T-helper 1 cell treated with Interleukin-12 subunit alpha and Interleukin-12 subunit beta and Interleukin-4 antibody, amounts not matched to agents 30 ng/mL and 1 ng/mL, for 36 hours (primary cell): ENCODE results near the gene AS3MT. TPM values are rescaled to one million over a fixed set of nuclear protein-coding genes. Genes with fewer than 3 reads are reported as not detected.

ENCODE experiments used
- intact Hi-C: fragments of 100-400 bp; cut with micrococcal nuclease; formaldehyde crosslinking; loops from one replicate; pipeline ENCODE4 v1.15.1; 2024
- total RNA-seq: library from RNA; stranded (reverse); gene quantifications from 2 replicates; pipeline ENCODE4 v1.2.3, GENCODE V29; 2022

The AS3MT gene
- total RNA-seq, 1 donor from 2014 or later, result not detected

DNA sequence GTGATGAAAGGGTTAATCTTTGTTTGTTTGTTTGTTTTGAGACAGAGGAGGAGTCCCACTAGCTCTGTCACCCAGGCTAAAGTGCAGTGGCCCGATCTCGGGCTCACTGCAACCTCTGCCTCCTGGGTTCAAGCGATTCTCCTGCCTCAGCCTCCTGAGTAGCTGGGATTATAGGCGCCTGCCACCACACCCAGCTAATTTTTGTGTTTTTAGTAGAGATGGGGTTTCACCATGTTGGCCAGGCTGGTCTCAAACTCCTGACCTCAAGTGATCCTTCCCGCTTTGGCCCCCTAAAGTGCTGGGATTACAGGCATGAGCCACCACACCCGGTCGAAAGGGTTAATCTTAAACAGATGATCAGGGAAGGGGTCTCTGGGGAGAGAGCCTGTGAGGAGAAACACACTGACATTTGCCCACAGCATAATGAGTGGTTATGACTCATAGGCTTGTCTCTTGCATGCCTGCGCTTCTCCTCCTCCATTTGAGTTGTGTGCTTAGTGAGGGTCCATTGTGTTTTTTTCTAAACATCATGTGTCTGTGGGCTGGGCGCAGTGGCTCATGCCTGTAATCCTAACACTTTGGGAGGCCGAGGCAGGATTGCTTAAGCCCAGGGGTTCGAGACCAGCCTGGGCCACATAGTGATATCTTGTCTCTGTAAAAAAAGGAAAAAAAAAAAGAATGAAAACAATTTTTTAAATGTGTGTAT is 13.4 kb upstream of the AS3MT start:
- intact Hi-C loops, result loop anchor here (2.0 to 10.0 kb wide), 3 partner anchors 211 to 1073 kb away; partner anchors contain the start of genes NPM3, PPRC1 and TRIM8

DNA sequence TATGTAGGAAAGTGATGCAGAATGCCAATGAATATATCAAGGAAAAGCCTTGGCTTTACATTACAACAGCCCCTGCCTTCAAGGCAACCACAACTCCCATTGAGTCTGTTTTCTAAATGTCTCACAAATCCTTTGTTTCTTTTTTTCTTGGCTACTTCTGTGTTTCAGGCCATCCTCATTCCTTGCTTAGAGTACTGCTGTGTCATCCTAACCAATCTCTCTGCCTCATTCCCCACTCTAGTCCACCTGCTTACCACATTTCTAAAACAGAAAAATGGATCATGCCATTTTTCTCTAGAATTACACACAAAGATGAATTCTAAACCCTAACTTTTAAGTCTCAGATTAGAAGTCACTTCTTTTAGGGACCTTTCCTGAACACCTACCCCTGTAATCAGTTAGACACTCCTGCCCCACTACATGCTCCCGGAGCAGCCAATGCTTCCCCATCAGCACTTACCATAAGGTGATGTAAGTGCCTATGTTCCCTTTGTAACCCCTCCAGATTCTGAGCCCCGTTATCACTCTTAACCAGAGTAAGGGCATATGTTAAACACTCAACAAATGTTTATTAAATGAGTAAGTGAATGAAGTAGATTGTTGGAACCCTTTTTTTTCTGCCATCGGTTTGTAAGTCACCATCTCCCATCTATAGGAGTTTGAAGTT is 12.4 kb upstream of the AS3MT start:
- intact Hi-C loops, result loop anchor here (10.0 kb wide), 1 partner anchor 212 kb away; the partner anchor contains the start of gene TRIM8

DNA sequence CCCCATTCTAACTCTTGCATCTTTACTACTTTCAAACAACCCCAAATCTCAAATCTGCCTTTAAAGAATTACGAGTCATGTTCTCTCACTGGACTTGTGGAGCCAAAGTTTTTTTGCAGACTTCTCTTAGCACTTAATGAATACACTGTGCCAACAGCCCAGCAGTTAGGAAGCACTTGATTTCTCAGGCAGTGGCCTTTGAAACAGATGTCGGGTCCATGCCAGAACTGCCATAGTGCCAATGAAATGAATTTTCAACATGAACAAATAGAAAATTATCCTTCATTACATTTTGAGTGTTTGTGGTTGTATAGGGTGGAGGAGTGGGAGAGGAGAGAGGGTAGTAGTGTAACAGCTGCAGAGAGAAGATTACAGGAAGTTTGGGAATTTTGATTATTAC is 9.4 kb upstream of the AS3MT start:
- intact Hi-C loops, result loop anchor here (10.0 kb wide), 1 partner anchor 215 kb away; the partner anchor contains the start of gene TRIM8

DNA sequence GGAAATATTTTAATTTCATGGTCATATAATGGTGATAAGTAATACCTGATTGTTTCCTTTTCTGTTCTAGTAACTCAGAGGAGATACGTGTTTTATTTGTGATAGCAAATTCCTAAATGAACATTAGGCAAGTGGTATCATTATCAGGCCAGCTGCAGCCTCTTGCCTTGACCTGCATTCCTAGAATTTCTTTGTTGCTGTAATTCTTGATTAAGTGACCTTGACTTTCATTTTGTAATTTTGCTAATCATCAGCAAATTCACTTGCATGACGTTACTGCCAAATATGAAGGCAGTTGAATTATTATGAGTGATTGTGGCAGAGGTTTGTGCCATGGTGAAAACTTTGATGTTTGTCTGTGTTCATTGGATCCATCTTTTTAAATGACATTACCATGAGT is 5.6 kb upstream of the AS3MT start:
- intact Hi-C loops, result no loop called here

DNA sequence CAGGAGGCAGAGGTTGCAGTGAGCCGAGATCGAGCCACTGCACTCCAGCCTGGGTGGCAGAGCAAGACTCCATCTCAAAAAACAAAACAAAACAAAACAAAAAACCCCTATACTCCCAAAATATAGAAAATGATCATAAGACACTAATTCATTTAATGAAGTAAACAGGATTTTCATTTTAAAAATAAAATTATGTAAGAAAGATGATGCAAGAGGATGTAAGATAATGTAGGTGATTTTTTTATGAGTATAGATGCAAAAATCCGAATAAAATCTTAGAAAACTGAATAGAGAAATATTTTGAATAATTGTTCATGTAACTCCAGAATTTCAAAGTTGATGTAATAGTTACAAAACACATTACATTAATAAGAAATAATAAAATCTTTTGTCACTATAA is 3.6 kb upstream of the AS3MT start:
- intact Hi-C loops, result no loop called here

DNA sequence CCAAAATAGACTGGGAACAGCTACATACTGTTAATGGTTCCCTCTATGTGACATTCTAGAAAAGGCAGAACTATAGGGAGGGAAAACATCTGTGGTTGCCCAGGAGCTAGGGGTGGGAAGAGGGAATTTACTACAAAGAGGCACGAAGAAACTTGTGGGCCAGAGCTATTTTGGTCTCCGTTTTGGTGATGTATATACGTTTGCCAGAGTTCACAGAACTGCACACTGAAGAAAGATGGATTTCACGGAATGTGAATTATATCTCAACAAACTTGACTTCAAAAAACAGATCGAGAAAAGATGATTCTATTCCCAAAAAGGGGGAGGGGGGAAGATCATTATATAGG is 386 bp upstream of the AS3MT start:
- intact Hi-C loops, result no loop called here

DNA sequence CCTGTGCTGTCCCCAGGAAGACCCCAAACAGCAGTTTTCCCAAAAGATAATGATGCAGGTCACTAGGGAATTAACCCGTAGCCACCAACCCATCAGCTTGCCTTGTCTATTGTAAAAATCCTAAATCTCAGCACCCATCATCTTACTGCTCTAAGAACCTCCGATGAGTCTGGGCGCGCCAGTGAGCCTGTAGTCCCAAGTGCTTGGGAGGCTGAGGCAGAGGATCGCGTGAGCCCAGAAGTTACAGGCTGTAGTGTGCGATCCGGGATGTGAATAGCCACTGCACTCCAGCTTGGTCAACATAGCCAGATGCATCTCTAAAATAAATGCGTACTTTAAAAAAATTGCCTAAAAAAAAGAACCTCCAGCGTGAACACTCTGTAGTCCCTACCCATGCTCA is 951 bp downstream of the AS3MT start:
- intact Hi-C loops, result no loop called here

DNA sequence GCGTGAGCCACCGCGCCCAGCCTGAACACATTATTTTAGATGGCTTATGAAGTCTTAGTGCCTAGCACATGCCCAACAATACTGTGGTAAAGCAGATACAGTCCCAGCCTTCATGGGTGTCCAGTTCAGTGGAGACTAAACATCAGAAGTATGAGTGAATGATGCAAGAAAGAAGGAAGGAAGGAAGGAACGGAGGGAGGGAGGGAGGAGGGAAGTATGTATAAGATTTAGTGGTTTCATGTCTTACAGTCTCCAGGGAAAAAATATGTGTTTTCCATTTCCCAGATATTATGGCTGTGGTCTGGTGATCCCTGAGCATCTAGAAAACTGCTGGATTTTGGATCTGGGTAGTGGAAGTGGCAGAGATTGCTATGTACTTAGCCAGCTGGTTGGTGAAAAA is 2.9 kb downstream of the AS3MT start:
- intact Hi-C loops, result no loop called here

DNA sequence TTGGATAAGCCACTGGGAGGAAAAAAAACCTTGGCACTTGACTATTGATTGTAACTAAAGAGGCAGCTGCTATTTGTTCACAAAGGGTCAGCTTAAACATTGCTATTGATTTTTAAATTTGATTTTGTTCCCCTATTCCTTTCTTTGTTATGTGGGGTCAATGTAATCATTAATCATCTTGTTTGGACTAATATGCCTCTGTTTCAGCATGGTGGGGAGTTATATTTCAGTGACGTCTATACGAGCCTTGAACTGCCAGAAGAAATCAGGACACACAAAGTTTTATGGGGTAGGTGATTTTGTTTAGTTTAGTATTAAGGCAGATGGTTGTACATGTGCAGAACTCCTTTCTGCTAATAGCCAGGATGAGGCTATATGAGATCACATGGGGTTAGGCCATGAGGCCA is 7.5 kb downstream of the AS3MT start:
- intact Hi-C loops, result no loop called here

DNA sequence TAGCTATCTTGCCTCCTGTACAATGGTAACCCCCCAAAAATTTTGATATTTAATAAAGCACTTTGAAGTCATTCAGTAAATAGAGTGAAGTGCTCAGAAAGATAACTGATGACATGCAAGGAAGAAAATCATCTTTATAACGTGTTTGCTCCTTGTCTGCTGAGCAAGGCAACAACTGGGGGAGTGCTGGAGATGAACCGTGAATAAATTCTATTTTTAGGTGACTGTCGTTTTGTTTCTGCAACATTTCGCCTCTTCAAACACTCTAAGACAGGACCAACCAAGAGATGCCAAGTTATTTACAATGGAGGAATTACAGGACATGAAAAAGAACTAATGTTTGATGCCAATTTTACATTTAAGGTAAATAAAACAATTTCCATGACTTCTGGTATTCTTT is 9.4 kb downstream of the AS3MT start:
- intact Hi-C loops, result no loop called here

DNA sequence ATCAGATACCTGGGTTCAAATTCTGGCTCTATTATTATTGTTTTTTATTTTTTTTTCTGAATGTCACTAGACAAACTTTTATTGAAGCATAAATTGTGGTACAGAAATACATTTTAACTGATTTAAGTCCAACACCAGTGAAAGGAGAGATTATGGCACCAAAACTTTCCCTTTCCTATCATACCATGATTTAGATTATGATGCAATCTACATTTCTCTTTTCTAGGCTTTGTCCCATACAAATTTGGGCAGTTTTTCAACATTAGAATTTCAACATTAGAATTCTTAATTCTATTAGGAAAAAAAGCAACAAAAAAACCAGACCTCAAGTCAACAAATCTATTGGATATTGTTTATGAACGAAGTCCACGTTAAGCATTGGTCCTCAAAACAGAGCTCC is 11.0 kb downstream of the AS3MT start:
- intact Hi-C loops, result no loop called here

DNA sequence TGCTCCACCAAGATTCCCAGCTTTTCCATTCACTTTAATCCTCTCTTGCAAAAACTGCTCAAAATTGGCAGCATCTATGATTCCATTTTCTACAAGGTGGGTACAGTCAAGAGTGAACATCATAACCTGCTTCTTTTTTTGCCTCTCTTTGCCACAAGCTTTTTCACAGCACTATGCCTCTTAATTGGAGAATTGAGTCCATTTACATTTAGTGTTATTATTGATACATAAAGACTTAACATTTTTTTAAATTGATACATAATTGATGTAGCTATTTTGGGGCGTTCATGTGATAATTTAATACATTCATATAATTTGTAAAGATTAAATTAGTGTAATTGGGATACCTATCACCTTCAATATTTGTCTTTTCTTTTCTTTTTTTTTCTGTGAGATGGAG is 18.8 kb downstream of the AS3MT start:
- intact Hi-C loops, result no loop called here

DNA sequence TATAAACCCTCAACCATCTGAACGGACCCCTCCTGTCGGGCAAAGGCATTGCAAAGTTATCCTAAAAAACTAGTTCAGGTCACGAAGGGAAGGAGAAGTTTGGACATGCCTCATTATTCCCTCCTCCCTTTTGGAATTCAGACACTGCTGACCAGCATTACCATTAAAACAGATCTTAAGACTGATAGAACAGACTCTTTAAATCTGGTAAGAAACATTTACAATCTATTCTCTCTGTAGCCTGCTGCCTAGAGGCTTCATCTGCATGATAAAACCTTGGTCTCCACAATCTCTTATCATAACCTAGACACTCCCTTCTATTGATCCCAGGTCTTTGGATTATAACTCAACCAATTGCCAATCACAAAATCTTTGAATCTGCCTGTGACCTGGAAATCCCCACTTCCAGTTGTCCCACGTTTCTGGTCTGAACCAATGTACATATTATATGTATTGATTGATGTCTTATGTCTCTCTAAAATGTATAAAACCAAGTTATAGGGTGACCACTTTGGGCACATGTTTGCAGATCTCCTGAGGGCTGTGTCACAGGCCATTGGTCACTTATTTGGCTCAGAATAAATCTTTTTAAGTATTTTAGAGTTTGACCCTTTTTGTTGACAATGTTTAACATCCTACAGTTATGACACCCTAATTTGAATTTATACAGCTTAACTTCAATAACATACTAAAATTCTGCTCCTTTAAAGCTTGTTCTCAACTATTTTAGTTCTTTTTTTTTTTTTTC is 25.4 kb downstream of the AS3MT start:
- intact Hi-C loops, result no loop called here

DNA sequence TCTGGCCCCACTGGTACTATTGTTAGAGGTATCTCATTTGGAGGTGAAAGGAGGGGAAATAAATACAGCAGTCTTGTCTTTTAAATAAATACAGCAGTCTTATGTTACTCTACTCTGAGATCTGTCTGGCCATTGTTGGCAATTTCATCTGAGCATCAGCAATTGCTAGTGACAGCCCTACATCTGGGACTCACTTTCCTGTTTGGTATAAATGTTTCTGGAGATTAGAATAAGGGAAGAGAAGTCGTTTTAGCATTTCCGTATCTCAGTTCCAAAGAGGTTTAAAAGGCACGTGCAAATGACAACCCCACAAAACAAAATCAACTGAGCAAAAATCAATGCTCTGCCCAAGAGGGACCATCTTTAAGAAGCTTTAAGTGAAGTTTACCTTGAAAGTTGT is 30.7 kb downstream of the AS3MT start:
- intact Hi-C loops, result no loop called here

DNA sequence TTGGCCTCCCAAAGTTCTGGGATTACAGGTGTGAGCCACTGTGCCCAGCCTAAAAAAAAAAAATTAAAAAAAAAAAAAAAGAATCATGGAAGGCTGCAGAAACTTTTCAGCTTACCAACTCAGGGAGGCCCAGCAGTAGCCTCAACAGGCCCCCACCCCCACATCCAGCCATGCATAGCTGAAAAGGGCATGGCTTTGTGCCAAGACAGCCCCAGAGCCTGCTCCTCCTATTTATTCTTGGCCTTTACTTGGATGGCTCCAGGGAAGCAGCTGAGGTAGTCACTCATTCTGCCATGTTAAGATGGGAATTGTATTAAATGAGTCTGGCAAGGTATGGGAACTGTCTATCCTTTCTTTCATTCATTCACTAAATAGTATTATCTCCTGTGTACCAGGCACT is 35.1 kb downstream of the AS3MT start:
- intact Hi-C loops, result no loop called here

DNA sequence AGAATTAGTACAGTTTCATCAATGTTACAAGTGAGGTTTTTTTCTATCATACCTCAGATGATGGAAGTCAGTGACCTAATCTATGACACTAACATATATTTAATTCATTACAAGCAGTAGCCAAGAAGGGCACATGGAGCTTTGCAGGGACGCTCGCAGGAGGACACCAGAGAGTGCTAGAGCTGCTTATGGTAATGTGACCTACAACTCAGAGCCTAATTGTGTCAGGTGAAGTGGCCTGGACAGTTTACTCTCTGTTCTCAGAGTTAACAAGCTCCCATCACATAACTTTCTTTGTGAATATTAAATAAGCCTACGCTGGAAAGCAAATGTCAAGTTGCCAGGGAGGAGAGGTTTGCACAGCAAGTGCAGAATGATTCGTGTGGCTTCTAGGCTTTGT is 37.2 kb downstream of the AS3MT start:
- intact Hi-C loops, result no loop called here

DNA sequence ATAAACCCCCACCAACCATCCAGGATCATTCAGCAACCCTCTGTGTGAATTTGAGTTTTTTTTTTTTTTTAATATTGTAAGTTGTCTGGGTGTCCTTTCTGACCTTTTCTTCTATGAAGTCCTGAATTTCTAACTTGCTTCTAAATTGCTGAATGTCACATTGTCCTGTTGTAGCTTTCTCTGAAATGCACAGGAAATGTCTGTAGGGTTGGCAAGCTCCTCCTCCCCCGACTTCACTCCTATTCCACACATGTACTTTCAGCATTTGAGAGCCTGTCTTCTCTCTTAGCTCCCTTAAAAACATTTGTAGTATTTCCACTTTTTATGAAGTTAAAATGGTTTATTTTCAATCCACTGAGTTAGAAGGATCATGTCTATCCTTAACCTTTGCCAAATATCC is 45.5 kb downstream of the AS3MT start:
- intact Hi-C loops, result loop anchor here (5.0 to 10.0 kb wide), 4 partner anchors 187 to 782 kb away; partner anchors contain the start of genes NFKB2 and PPRC1

DNA sequence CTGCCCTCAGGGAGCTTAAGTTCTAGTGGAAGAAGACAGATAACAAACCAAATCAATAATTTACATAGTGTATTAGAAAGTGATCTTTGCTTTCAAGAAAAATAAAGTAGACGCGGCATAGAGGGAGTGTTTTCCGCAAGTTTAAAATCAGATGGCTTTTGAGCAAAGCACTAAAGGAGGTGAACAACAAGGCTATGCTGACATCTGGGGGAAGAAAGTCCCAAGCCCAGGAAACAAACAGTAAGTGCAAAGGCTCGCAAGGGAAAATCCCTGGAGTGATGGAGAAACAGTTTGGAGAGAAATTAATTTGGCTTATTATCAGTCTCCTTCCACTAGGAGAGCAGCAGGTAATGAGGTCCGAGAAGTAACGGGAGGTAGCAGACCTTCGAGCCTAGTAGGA is 46.9 kb downstream of the AS3MT start:
- intact Hi-C loops, result loop anchor here (2.0 to 10.0 kb wide), 5 partner anchors 189 to 1001 kb away; partner anchors contain the start of genes NFKB2 and PPRC1

DNA sequence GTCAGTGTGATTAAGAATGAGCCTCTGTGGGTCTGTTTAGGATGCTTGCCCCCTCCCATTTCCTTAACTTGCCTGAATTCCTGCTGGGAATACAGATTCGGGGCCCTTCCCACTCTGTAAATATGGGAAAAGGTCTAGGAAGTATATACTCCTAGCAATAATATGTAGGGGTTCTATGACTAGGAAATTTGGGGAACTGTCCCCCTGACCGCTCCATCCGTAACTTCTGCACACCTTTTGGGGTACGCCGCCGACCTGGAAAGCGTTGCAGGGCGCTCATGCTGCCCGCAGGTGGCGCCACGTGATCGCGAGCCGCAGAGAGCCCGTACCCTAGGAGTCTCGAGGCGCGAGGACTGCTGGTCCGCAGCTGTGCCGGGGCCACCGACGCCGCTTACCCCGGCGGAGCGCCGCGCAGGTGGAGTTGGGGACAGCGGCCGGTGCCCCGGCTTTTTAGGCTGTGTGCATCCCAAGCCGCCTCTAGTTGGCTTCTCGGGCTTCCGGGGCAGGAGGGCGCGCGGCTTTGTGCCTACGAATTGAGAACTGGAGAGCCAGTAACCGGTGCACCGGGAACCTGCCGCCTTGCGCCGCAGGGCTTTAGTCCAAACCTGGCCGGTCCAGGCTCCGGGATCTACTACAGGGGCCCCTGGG is 48.2 kb downstream of the AS3MT start:
- intact Hi-C loops, result loop anchor here (1.0 to 10.0 kb wide), 10 partner anchors 82 to 999 kb away; partner anchors contain the start of genes NFKB2 and PPRC1

DNA sequence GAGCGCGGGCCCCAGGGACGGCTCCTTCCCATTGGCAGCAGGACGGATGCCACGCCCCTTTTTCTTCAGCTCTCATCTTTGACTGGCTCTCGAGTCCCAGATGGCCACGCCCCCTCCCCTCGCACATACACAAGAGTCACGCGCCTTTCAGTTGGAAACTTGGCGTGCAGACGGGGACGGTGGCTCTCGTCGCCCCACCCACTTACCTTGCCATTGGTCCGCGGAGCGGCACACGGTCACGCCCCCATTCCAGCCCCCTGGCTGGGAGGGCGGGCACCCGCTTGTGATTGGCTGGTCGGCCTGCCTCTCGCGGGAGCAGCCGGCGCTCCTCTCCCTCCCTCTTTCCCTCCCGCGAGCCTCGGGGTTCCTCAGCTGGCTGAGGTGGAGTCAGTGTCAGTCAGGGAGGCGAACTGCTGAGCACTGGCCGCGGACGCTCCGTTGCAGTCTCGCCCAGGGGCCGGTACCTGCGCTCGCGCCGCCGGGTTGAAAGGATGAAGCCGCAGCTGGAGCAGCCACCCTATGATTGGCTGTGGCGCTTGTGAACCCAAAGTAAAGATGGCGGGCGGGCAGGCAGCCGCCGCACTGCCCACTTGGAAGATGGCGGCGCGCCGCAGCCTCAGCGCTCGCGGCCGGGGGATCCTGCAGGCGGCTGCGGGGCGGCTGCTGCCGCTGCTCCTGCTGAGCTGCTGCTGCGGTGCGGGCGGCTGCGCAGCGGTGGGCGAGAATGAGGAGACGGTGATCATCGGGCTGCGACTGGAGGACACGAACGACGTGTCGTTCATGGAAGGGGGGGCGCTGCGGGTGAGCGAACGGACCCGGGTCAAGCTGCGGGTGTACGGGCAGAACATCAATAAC is 48.9 kb downstream of the AS3MT start, which contains the start of gene CNNM2:
CNNM2 (plus strand) TSS at position 333 of the 855 bp plus-strand sequence; CDS start at position 520, 187 bp downstream.
- intact Hi-C loops, result loop anchor here (1.0 to 10.0 kb wide), 22 partner anchors 64 to 1205 kb away; partner anchors contain the start of genes ARL3, ATP5MK, BORCS7 and GBF1
